Activated naive CD4-positive, alpha-beta T cell (primary cell): ENCODE data around the gene CPEB3.

Experiments used
- DNase-seq, 4 experiments: peaks; one replicate each; lab custom pipeline; 2025; lab: John Stamatoyannopoulos, UW

The CPEB3 gene

DNA sequence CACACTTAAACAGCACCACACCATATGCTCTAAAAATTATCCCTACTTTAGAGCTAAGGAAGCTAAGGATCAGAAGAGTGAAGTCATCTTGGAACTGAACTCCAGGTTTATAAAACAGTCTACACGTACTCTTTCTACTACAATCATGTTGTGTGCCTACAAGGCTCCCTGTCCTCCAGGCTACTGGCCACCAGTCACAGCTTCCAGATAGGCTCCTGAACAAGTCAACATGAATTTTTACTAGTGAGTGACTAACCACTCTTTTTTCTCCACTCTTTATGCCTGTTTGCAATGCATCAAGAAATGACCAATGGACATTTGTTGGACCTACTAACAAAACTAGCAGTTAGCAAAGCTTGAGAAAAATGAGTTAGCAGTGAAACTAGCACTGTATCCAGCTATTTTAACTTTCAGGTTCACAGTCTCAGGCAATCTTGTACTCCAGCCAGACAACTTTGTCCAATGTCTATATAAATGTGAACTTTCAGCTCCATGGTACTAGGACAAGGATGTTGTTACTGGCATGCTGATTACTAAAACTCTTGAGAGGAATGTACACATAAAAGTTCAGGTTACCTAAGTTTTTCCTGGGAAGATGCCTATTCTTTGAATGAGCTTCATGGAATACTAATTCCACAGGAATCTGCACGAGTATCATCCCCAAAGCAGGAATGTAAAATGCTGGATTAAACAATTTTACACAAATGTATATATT lies 187.3 kb downstream of the CPEB3 start:
- DNase-seq = no peak

DNA sequence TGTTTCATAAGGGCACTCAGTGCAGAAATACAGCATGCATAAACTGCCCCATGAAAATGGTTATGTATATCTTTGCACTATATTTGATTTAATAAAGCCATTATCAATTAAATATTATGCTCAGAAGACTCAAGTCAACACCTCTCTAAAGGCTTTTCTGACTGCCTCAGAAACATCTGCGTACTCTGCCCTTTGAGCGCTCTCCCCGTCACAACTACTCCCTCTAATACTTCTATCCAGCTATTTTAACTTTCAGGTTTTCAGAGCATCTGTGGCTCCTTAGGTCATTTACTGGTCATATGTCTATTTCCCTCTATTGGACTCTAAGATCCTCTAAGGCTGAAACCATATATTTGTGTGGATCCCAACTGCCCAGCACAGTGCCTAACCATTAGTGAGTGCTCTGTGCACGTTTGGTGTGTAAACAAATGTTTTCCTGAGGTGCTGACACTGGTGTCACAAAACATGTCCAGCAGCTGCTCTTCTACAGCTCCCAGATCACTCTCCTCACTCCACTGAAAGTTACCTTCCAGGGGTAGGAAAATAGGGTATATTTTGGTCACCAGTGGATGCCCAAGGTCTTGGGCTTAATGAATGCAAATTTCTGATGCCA lies 188.2 kb downstream of the CPEB3 start:
- DNase-seq = no peak

- DNase-seq = no peak
Observed at GRCh38 chr10:92094960-92095359, 195.9 kb downstream of the CPEB3 start.

DNA sequence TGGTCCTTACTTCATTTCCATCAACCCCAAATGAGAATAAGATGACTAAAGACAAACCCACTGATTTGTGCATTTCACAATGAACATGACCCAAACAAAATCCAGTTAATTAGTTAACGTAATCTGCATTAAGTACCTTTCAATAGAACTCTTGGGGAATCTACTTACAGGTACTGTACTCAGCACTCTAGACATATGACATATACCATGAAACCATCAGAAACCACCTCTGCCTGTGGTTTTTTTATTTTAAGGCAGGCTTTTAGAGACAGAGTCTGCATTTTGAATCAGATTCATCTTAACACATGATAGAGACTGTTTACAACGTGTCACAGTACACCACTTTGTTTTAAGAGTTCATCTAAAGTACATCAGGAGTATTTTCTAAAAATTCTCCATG lies 198.9 kb downstream of the CPEB3 start:
- no peak for DNase-seq

- DNase-seq = peak in 1 of 4 experiments; percentile 1
Observed at GRCh38 chr10:92087750-92088395, 203.0 kb downstream of the CPEB3 start.

DNA sequence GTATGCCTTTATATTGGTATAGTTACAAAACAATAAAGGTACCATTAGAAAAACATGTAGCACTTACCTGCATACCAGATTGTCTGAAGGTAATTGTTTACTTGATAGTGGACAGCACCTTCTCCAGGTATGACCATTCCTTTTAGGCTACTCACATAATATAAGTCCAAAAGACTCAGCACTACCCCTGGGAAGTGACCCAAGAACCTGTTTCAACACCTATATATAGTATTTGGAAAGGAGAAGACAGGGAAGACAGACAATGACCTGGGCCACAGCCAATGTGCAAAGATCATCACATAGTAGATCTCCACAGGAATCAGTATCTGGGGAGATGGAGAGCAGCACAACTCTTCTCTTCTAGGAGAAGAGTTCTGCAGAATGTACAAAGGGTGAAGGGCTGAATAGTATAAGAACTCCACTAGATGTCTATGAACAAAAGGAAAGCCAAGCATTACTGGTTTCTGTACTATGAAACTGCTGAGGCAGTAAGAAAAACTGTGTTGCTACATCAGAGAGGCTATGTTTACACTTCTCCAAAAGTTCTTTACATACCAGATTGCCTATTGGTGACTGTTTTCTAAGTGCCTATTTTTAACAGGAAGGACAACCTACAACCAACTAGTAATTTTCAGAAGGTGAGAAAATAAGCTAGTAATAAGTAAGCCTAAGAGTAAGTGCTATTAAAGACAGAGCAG lies 208.1 kb downstream of the CPEB3 start:
- DNase-seq = no peak

DNA sequence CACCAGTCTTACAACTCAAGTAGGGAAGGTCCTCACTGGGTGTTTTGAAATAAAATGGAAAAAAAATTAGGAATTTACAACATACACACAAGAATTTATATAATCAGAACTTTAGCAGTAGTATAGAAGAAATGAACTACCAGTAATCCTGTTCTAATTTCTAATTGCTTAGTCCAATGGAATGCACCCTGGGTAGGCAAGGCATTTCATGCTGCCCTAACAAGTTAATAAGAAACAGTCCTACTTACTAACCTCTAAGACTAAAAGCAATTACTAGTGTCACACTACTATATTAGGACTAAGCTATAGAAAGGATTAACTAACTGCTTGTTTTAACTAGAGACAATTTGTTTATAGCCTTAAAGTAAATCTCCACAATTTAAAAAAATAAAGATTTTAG lies 209.2 kb downstream of the CPEB3 start:
- DNase-seq = no peak

- no peak for DNase-seq
Observed at GRCh38 chr10:92080244-92080643, 210.6 kb downstream of the CPEB3 start.

- DNase-seq = no peak
Observed at GRCh38 chr10:92079003-92079402, 211.9 kb downstream of the CPEB3 start.

DNA sequence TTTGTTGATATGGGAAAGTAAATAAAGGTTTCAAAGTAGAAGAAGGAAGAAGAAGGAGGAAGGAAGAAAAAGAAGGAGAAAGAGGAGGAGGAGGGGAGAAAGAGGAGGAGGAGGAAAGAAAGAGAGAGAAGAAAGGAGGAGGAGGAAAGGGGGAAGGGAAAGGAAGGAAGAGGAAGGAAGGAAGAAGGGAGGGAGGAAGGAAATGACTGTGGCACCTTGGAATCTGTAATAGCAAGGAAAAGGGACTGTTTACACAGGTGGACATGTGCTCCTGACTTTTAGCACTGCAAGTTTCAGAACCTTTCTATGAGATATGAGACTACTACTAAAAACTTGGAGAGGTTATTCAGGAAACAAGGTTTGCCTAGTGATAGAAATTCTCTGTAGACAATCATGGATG lies 214.2 kb downstream of the CPEB3 start:
- DNase-seq = no peak

DNA sequence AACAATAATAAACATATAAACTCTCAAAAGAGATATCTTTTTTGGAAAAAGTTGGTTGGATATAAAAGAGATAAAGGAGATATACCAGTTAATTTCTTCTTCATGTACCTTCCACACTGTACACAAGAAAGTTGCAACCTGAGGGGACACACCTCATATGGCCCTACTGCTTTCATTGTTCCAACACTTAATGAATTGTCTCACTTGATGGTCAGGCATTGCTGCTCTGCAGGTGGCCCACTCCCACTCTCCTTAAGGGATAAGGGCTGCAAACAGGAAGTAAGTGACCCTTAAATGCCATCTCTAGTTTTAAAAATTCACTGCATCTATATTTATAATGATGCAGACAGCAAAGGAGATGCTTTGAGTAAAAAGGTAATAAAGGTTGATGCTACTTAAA lies 215.0 kb downstream of the CPEB3 start:
- no peak for DNase-seq

- DNase-seq = no peak
Observed at GRCh38 chr10:92074126-92074887, 216.6 kb downstream of the CPEB3 start.

- DNase-seq = no peak
Observed at GRCh38 chr10:92068900-92069299, 222.0 kb downstream of the CPEB3 start.

DNA sequence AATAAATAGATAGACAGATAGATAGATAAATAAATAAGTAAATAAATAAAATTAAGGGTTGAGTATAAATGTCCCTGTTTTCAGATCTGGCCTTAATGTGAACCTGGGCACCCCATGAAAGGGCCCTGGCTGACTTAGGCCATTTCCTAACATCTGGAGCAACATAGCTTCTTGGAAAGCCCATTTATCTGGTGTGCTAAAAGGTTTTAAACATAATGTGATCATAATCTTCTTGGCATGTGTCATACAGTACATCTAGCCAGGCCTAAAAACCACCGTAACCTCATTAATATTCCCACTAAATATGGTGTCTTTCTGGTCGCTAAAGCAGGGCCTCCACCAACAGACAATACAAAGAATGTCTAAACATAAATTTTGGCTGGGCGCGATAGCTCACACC lies 224.5 kb downstream of the CPEB3 start:
- DNase-seq = no peak

- DNase-seq = no peak
Observed at GRCh38 chr10:92064506-92064905, 226.4 kb downstream of the CPEB3 start.

DNA sequence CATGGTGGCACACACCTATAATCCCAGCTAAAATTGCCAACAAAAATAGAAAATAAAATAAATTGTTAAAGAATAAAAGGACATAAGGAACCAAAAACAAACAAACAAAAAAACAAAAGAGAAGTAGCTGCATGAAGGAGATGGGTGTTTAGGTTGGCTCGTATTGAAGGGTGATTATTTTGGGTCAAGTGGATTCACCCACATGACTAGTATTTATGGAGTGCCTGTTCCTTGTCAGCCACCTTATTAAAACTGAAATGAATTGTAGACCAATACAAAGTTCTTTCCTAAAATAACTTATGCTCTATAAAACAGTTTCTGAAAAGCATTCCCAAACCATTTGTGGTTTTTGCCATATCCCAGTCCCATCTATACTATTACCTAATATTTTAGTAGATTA lies 228.6 kb downstream of the CPEB3 start:
- DNase-seq = no peak

GRCh38 chr10:92054807-92055206 lies 236.1 kb downstream of the CPEB3 start:
- DNase-seq = no peak

DNA sequence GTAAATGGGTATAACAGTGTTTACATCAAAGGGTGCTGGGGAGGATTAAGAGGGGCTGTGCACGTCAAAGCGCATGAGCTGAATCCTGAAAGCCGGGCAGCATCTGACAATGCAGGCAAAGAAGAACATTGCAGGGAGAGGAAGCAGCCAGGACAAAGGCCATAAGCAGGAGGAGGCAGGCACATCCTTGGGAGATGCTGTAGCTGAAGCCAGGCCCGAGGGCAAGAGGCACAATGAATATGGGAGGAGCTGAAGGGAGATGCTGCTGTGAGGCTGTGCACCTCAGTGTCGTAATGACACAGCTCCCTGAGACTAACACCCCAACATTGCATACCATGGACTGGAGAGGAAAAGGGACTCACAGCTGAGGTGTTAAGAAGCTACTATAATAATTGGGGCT lies 238.1 kb downstream of the CPEB3 start:
- DNase-seq = no peak

- DNase-seq = no peak
Observed at GRCh38 chr10:92052088-92052487, 238.8 kb downstream of the CPEB3 start.

DNA sequence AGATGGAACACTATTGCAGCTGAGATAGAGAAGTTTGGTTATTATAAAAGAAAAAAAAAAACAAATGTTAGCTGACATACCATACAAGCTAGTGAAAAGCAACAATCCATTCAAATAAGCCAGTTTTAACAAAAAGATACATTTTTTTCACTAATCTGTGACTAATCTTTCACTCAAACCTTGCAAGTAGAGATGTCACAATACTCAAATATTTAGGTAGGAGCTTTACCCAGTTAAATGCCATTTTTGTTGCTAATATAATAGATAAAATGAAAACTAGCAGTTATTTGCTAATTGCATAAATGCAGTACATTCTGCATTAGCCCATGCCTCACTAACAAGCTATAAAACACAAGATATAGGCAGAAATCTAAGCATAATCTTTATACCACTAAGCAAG lies 243.7 kb downstream of the CPEB3 start:
- no peak for DNase-seq

- DNase-seq = no peak
Observed at GRCh38 chr10:92045641-92046106, 245.2 kb downstream of the CPEB3 start.

DNA sequence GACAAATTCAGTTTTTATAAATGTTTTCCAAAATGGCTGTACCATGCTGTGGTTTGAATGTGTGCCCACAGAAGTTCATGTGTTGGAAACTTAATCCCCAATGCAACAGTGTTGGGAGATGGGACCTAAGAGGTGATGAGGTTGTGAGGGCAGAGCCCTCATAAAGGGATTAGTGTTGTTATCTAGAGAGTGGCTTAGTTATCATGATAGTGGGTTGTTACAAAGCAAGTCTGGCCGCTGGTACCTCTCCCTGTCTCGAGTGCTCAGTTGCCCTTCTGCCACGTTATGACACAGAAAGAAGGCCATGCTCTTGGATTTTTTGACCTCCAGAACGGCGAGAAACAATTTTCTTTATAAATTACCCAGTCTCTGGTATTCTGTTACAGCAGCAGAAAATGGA lies 248.3 kb downstream of the CPEB3 start:
- no peak for DNase-seq
